Right ventricle myocardium superior (tissue), 1 donor: ENCODE data around the gene SALL2. TPM values are rescaled to one million over a fixed set of nuclear protein-coding genes. Genes with fewer than 3 reads are reported as not detected.

Source experiments
- ATAC-seq: fragments of 200-7000 bp; cut with Tn5 transposase; one replicate; pipeline ENCODE4 v1.9.1; 2020; ENCODE audit warnings: mild to moderate bottlenecking; ENCODE audit not compliant: poor library complexity
- DNase-seq: peaks from one replicate; pipeline ENCODE4 v3.0.0-alpha.2; 2020
- intact Hi-C: fragments of 100-400 bp; cut with DNase I; formaldehyde crosslinking; loops from one replicate; pipeline ENCODE4 v1.11.2; 2022
- total RNA-seq: library from RNA; stranded (reverse); fragmentation: NEBNext Ultra II Directional; extraction: Animal tissue kit (Norgen Biotek cat#: 25700); gene quantifications from one replicate; pipeline ENCODE4 v1.2.1, GENCODE V29; 2021
- donor health status: DM: no; HTN: yes; CAD: no; lungs with severe emphysema.

The SALL2 gene
- total RNA-seq, 1 donor from 2014 or later = 3.1 TPM

DNA sequence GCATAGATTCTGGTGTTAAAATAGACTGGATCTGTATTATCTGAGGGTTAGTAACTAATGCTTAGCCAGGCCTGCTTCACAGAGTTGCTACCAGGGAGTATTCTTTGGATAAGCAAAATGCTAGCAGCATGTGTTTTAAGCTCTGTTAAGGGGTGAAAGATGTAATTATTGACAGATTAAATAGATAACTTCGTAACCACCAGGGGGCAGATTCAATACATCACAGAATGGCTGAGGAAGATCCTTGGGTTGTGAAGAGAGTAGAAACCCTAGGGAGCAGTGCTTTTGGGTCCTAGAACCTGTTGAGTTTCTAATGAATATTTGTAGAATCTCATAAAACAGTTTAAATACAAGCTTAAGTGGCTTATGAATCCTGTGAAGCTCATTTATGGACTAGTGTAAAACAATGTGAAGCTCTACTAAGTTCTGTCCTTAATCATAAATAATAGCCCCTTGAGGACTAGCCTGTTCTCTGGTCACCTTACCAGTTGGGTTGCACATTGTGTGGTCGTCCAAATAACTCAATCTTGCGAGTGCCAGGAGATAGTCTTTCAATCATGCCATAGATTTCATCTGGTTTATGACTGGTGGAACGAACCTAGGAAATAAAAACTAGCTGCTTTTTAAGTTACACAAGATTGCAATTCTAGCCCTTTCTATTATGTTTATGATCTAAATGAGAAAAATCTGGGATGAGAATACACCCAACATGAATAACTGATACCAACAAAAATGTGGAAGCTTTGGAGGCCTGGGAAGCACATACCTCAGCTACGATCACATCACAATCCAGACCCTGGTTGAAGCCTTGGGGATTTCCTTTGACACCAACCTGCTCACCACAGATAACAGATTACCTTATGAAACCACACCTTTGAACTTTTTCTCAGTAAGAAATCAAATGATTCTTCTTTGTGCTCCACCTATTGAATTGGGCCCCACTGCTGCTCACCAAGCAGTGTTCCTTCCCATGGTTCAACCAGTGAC, 27.3 kb downstream of the SALL2 start:
- DNase-seq = no peak
- no peak for ATAC-seq
- intact Hi-C loops = no loop called here

DNA sequence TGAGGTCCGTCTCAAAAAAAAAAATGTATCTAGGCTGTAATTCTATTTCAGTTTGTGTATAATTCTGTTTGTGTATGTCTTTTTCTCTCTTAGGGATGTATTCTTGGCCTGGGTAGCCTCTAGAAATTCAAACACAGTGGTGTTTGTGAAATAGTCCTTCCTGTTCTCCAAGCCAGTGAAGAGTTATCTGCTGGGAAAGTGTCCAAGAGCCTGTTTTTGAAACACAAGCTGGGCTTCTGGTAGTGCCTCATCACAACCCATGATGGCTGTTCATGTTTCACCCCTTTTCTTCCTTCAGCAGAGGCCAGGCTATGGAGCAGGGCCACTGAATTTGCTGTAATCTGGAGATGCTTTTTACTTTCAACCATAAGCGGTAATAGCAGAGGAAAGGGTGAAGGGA, 29.7 kb downstream of the SALL2 start:
- DNase-seq = no peak
- ATAC-seq = no peak
- intact Hi-C loops = no loop called here

DNA sequence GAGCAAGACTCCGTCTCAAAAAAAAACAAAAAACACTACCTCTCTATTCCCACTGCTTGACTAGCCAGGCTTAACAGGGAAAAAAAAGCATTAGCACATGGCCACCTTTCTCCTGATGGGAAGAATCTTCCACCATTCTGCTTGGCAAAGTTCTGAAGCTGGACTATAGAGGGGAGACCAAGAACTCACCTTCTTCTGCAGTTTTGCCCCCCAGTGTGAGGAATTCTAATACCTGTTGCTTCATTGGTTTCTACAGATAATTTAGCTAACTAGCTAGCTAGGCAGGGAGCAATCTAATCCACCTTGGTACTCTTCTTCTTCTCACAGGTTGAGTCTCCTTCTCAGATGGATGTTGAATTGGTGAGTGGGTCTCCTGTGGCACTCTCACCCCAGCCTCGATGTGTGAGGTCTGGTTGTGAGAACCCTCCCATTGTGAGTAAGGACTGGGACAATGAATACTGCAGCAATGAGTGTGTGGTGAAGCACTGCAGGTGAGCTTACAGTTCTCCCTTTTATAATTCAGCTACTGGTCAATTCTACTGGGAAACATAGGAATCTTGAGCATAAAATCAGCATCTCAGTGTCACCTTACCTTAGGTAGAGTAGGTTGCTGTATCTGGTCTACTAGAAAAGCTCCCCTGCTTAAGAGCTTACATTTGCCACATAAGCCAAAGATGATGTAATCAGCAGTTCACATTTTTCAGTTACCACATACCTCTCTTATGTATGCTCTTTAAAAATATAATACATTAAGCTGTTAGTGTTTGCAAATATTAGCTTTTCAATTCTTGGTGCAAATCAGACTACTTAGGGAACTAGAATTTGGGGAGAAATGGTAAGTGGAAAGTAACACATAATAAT, 31.0 kb downstream of the SALL2 start:
- no peak for DNase-seq
- no peak for ATAC-seq
- intact Hi-C loops = no loop called here

DNA sequence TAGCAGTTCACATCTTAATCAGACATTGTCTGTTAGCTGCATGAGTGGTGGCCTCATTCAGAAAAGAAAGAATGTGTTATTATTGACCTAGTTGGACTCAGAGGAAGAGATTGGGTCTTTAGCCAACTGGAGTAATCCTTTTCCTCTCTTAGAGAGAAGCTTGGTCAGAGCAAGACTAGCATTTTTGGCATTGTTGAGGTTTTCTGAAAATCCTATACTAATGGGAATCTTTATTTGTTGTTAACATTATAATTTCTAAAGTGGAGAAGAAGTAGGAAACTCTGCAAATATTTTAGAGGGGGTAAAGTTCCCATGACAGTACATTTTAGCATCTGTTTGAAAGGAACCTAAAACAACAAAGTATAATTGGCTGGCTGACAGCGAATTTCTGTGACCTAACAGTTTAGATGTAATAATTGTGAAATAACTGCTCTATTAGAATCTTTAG, 39.5 kb downstream of the SALL2 start:
- intact Hi-C loops = no loop called here
- DNase-seq (no peak), ATAC-seq (no peak)

DNA sequence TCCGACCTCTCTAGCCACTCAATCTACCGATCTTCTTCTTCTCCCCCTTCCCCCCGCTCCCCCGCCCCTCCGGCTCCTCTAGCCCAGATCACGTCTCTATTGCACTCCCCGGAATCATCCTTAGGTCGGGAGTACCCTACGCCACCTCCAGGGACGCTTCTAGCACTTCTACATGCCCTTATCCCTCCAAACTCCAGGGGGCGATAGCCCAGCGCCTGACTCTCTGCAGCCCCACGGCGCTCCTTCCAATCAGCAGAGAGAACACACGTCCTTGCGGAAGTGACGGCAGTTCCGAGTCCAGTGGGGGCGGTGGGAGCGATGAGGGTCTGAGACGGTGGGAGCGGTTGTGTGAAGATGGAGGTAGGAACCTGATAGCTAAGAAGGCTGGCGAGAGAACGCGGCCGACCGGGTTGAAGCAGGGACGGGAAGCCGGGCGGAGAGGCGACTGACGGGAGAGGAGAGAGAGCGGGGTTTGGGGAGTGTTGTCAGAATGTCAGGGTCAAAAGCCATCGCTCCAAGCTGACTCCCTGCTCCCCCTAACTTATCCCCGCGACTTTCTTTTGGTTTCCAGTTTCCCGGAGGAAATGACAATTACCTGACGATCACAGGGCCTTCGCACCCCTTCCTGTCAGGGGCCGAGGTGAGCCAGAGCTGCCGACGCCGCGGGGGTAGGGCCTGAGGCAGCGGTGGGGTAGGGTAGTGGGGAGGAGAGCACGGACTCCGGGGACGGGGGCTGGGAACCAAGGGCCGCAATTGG, 49.0 kb downstream of the SALL2 start, which contains the start of the genes RAB2B and TOX4:
Gene RAB2B (minus strand): TSS at position 35 of the 757 bp plus-strand sequence. CDS start 87 bp downstream, outside the sequence.
Gene TOX4 (plus strand): TSS at position 271 of the 757 bp plus-strand sequence. CDS start 84 bp downstream, at position 355.
- DNase-seq (peak; percentile 95), ATAC-seq (peak; percentile 99)
- intact Hi-C loops = no loop called here

DNA sequence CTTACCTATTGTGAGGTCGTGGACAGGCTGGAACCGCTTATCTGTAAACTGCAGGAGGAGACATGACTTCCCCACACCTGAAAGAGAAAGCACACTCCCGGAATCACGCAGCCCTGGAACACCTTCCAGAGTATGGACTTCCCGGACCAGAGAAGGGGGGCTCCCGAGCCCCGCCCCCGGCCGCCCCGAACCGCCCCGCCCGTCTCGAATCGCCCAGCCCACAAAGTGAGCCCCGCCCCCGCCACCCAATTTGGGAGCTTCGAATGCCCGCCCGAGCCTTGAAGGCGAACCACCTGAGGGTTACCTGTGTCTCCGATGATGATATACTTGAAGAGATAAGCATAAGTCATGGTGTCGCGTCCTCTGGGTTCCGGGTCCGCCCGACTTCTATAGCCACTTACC, 49.6 kb downstream of the SALL2 start:
- DNase-seq (peak; percentile 90), ATAC-seq (peak; percentile 93)
- intact Hi-C loops = no loop called here

DNA sequence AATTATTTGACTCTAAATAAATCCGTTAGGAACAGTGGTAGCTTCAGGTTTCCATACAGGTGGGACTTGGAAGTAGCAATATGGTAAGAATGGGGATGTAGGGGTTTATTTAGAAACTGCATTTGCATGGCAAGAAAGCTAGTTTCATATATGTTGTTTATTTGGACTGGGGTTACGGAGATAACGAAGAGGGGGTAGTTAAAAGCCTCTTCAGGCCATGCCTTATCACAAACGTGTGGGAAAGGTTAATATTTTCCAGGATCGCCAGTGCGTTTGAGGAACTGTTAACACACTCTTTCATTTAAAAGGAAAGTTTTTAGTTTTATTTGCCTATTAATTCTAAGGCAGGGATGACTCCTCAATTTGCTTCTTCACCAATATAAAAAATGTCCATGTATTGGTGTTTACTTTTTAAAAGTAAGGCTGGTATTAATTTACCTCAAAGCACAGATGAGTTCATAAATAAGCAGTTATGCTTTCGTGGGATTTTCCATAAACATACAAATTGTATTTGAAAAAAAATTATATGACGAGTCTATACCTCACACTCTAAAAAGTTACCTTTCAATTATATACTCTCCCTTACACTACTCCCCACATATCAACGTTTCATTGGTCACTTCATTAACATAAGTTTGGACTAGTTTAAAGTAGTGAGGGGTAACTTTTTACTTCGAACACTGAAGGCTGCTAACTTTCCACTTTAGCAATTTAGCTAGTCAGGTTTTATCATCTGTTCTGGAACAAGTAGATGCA, 50.2 kb downstream of the SALL2 start:
- intact Hi-C loops = no loop called here
- DNase-seq = no peak
- ATAC-seq = no peak

Other genes starting within 250 kb of the SALL2 start
- 0.27 TPM for gene RPGRIP1, start 246.3 kb downstream of the SALL2 start, total RNA-seq
- 24.0 TPM for gene SUPT16H, start 142.3 kb downstream of the SALL2 start, total RNA-seq
- gene CHD8, start 70.2 kb downstream of the SALL2 start, total RNA-seq = 25.5 TPM
- 16.9 TPM for gene RAB2B, start 49.4 kb downstream of the SALL2 start, total RNA-seq
- gene TOX4, start 49.2 kb downstream of the SALL2 start, total RNA-seq = 78.1 TPM
- gene METTL3, start 15.0 kb downstream of the SALL2 start, total RNA-seq = 24.3 TPM
- not detected for gene OR10G3, start 53.7 kb upstream of the SALL2 start, total RNA-seq
- not detected for gene OR10G2, start 108.6 kb upstream of the SALL2 start, total RNA-seq
- not detected for gene OR4E2, start 127.5 kb upstream of the SALL2 start, total RNA-seq
- not detected for gene OR4E1, start 147.5 kb upstream of the SALL2 start, total RNA-seq